Uterus (tissue), 4 donors: ENCODE data around the gene UNC93A. TPM values are rescaled to one million over a fixed set of nuclear protein-coding genes. Genes with fewer than 3 reads are reported as not detected.

Experiments
- DNase-seq, 2 donors: peaks; one replicate each; pipeline ENCODE4 v3.0.0-alpha.2; 2019 to 2020
- H3K27ac ChIP-seq, 2 donors: fragments of 200-600 bp; sonication (generic); 1 replicate in 1 of 2; 2 replicates in 1 of 2; pipeline ENCODE4 v1.5.1; 2016 to 2018
- H3K27me3 ChIP-seq, 2 donors: fragments of 200-600 bp; sonication (generic); one replicate each; pipeline ENCODE4 v1.5.1; 2018 to 2019; ENCODE audit warnings: control low read depth in 1 of 2
- H3K36me3 ChIP-seq, 2 donors: fragments of 200-600 bp; sonication (generic); one replicate each; pipeline ENCODE4 v1.5.1; 2019; ENCODE audit warnings: control low read depth in 1 of 2
- H3K4me1 ChIP-seq, 2 donors: fragments of 200-600 bp; sonication (generic); one replicate each; pipeline ENCODE4 v1.5.1; 2018 to 2019; ENCODE audit warnings: control low read depth in 1 of 2
- H3K4me3 ChIP-seq, 2 donors: fragments of 200-600 bp; sonication (generic); 1 replicate in 1 of 2; 2 replicates in 1 of 2; pipeline ENCODE4 v1.5.1; 2018 to 2019; ENCODE audit warnings: mild to moderate bottlenecking in 1 of 2
- H3K9me3 ChIP-seq, 2 donors: fragments of 200-600 bp; sonication (generic); one replicate each; pipeline ENCODE4 v1.5.1; 2019; ENCODE audit warnings: control low read depth in 1 of 2
- CTCF ChIP-seq, 4 experiments: fragments of 200-600 bp in 2 of 4; fragments of 450-650 bp in 2 of 4; sonication (generic) in 2 of 4; IDR thresholded peaks; one replicate each; pipeline ENCODE4 v1.5.1; 2016 to 2019; ENCODE audit warnings: antibody characterized with exemption in 4 of 4, mild to moderate bottlenecking in 2 of 4, moderate library complexity in 1 of 4
- POLR2A ChIP-seq, 2 donors: fragments of 450-650 bp; IDR thresholded peaks; one replicate each; pipeline ENCODE4 v1.6.1; 2016; ENCODE audit warnings: antibody characterized with exemption in 2 of 2, mild to moderate bottlenecking in 1 of 2, moderate library complexity in 1 of 2
- intact Hi-C: fragments of 100-400 bp; cut with DNase I; formaldehyde crosslinking; loops from one replicate; pipeline ENCODE4 v1.15.1; 2023; ENCODE audit warnings: low total_unique reads
- total RNA-seq, 4 donors: library from RNA; depleted of rRNA in 3 of 4; stranded (reverse); fragments of >200 nt in 3 of 4; gene quantifications; one replicate each; pipeline versions ENCODE4 v1.1.0 to v1.2.4, GENCODE V29; 2014 to 2023
- donor health status: DM: yes; HTN: yes; CAD: no.

Gene UNC93A
- total RNA-seq, 4 donors from 2014 or later: 0.97 TPM; not detected in 3

- intact Hi-C loops: no loop called here
- H3K4me1 ChIP-seq: no peaks in the 10 kb centered on the region
- DNase-seq: no peak
- no peaks in the 10 kb centered on the region for H3K36me3 ChIP-seq
- no peak overlapping the region for H3K27ac ChIP-seq
- no peak for TF ChIP-seq CTCF (IDR thresholded peaks at IDR 0.05)
- TF ChIP-seq POLR2A (IDR thresholded peaks at IDR 0.05): no peak
- no peak overlapping the region for H3K4me3 ChIP-seq
- no peaks in the 10 kb centered on the region for H3K27me3 ChIP-seq
- no peaks in the 10 kb centered on the region for H3K9me3 ChIP-seq
These were observed 12.8 kb downstream of the UNC93A start for GRCh38 chr6:167303675-167304625.

GRCh38 chr6:167304912-167305311, 13.8 kb downstream of the UNC93A start:
- Histone ChIP-seq H3K4me3 (no peak overlapping the region), H3K36me3 (no peaks in the 10 kb centered on the region), H3K4me1 (no peaks in the 10 kb centered on the region), H3K9me3 (no peaks in the 10 kb centered on the region), H3K27ac (no peak overlapping the region), H3K27me3 (no peaks in the 10 kb centered on the region)
- no peak for DNase-seq
- intact Hi-C loops: no loop called here
- no peak for TF ChIP-seq CTCF (IDR thresholded peaks at IDR 0.05)
- TF ChIP-seq POLR2A (IDR thresholded peaks at IDR 0.05): no peak

- no peak for DNase-seq
- no peaks in the 10 kb centered on the region for H3K4me1 ChIP-seq
- H3K9me3 ChIP-seq: no peaks in the 10 kb centered on the region
- H3K36me3 ChIP-seq: no peaks in the 10 kb centered on the region
- intact Hi-C loops: no loop called here
- no peak for TF ChIP-seq CTCF (IDR thresholded peaks at IDR 0.05)
- no peak for TF ChIP-seq POLR2A (IDR thresholded peaks at IDR 0.05)
- no peak overlapping the region for H3K4me3 ChIP-seq
- no peaks in the 10 kb centered on the region for H3K27me3 ChIP-seq
- no peak overlapping the region for H3K27ac ChIP-seq
These were observed 14.7 kb downstream of the UNC93A start for GRCh38 chr6:167305796-167306195.

- intact Hi-C loops: no loop called here
- TF ChIP-seq POLR2A (IDR thresholded peaks at IDR 0.05) (no peak), CTCF (IDR thresholded peaks at IDR 0.05) (no peak)
These were observed 15.4 kb downstream of the UNC93A start for GRCh38 chr6:167306401-167306998.

GRCh38 chr6:167307342-167307955, 16.3 kb downstream of the UNC93A start:
- Histone ChIP-seq H3K36me3 (no peaks in the 10 kb centered on the region), H3K9me3 (no peaks in the 10 kb centered on the region), H3K27me3 (no peaks in the 10 kb centered on the region), H3K4me3 (no peak overlapping the region), H3K4me1 (no peaks in the 10 kb centered on the region), H3K27ac (no peak overlapping the region)
- TF ChIP-seq POLR2A (IDR thresholded peaks at IDR 0.05): no peak
- no peak for TF ChIP-seq CTCF (IDR thresholded peaks at IDR 0.05)
- no peak for DNase-seq
- intact Hi-C loops: no loop called here

More at GRCh38 chr6:167306401-167306998, 15.4 kb downstream of the UNC93A start:
- Histone ChIP-seq H3K27me3 (no peaks in the 10 kb centered on the region), H3K9me3 (no peaks in the 10 kb centered on the region), H3K27ac (no peak overlapping the region), H3K4me3 (no peak overlapping the region), H3K36me3 (no peaks in the 10 kb centered on the region), H3K4me1 (no peaks in the 10 kb centered on the region)
- DNase-seq: no peak
